NK-92 (cell line): ENCODE results near the gene LIAS.
A peak's percentile ranks its signal among the peaks of the same experiment; 100 is the strongest.
"Not testable (repeated sequence)": the region's sequence is repeated elsewhere in the genome, so short reads cannot be mapped to it uniquely, and the experiment has no call there.

Source experiments
- DNase-seq: peaks from one replicate; lab custom pipeline; 2025; ENCODE audit not compliant: unreplicated experiment; lab: John Stamatoyannopoulos, UW

LIAS gene

DNA sequence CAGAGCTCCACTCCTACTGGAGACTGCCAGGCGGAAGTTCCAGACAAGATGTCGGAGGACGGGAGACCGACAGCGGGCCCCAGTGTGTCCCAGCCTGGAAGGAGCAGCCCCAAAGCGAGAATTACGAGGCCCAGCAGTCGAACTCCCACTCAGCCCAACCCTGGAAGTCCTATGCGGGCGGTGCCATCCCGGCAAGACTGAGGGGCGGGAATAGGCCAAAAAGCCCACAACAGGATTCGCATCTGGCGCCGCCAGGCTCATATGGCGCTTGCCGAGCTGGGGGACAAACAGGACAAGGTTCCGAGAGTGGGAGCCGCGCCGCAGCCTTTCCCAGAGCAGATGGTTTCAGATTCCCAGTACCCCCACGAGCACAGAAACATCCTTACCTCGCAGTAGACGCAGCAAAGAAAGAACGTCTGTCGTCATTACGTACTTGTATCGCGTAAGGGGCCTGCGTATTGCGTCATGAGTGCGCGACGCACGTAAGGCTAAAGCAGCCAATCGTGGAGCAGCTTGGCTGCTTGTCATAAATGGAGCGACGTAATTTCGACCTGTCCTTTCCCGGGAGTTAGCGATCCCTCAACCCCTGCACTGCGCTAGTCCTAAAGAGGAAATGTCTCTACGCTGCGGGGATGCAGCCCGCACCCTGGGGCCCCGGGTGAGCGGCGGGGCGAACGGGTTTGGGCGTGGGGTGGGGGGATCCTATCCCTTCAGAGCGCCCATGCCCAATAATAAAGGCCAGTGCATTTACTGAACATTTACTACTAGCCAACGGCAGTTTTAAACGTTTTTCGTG lies at the start of gene LIAS, which contains the start of gene RPL9:
Gene LIAS (plus strand): TSS at position 552 of the 796 bp plus-strand sequence. CDS start 62 bp downstream, at position 614.
Gene RPL9 (minus strand): TSS at position 418 of the 796 bp plus-strand sequence. CDS start 483 bp downstream, outside the sequence.
- peak; percentile 66 for DNase-seq

DNA sequence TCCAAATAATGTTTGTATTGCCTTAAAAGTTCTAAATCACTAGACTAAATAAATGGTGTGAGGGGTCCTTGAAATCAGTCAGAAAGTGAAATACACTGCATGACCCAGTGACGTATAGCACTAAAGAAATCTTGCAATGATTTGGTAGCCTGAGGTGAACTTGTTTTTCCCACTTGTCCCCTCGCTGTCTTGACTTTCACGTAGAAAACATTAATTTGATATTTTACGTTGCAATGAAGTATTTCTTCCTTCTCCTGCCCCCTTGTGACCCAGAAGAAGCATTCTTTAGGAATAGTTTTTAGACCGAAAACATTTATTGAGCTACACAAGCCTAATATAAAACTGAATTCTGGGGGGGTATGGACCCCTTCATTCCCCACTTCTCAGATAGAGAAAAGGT lies 48.4 kb upstream of the LIAS start:
- no peak for DNase-seq

DNA sequence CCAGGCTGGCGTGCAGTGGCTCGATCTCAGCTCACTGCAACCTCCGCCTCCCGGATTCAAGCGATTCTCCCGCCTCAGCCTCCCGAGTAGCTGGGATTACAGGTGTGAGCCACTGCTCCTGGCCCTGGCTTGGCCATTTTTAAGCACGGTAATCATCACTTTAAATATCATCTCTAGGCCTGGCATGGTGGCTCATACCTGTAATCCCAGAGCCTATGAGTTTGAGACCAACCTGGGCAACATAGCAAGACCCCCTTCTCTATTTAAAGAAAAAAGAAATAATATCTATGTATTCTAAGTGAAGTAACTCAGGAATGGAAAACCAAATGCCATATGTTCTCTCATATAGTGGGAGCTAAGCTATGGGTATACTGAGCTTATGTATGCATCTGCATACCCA lies 47.3 kb upstream of the LIAS start:
- not testable (repeated sequence) for DNase-seq

DNA sequence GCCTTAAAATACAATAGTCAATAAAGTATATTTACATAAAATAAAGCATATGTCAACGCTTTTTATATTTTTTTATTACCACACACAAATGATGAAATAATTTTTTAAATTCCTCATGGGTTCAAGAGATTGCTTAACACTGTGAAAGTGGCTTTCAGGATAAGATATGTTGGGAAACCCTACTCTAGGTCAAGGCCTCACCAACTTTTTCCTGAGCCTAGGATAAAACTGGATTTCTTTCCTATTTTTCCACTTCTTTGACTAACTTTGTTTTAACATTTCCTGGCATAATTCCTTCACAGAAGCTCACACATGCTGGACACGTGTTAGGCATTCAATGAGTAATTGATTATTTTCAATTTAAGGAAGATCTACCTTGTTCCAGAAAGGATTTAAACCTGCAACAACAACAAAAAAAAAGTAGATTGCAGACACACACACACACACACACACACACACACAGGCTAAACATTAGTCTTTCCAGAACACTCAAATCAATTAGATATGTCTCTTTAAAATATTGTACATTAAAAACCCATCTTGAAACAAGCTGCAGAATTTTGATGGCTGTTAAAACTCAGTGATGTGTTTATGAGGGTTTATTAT lies 43.1 kb upstream of the LIAS start:
- DNase-seq, result no peak

DNA sequence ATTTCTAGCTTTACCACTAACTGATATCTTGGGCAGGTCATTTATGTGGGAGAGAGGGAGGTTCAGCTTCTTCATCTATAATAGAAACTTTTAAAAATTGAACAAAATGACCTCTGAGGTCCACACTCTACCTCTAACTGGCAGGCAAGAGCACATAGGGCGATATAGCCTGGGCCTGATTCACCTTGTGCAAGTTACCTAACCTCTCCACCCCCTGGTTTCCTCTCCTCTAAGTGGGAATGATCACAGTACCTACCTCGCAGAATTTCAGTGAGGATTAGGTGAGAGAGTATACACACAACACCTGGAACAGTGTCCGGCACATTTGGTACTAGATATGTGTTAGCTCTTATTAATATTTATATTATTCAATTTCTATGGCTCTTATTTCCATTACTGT lies 36.6 kb upstream of the LIAS start:
- DNase-seq, result no peak

DNA sequence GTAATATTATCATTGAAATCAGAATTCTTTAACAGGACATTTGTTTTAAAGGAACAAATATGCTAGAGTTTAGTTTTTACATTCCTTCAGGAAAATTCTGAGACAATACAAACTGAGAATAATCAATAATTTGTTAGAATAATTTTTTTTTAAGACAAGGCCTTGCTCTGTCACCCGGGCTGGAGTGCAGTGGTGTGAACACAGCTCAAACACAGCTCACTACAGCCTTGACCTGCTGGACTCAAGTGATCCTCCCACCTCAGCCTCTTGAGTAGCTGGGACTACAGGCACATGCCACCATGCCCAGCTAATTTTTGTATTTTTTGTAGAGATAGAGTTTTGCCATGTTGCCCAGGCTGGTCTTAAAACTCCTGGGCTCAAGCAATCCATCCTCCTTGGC lies 33.6 kb upstream of the LIAS start:
- not testable (repeated sequence) for DNase-seq

DNA sequence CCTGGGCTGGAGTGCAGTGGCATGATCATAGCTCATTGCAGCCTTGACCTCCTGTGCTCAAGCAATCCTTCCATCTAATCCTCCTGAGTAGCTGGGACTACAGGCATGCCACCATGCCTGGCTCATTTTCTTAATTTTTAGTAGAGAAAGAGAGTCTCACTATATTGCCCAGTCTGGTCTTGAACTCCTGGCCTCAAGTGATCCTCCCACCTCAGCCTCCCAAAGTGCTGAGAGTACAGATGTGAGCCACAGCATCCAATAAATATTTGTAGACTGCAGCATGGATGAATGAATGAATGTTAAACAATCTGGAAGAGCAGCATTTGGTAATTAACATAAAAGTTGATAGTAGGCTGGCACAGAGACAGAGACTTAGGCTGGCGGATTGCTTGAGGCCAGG lies 32.1 kb upstream of the LIAS start:
- DNase-seq, result no peak

DNA sequence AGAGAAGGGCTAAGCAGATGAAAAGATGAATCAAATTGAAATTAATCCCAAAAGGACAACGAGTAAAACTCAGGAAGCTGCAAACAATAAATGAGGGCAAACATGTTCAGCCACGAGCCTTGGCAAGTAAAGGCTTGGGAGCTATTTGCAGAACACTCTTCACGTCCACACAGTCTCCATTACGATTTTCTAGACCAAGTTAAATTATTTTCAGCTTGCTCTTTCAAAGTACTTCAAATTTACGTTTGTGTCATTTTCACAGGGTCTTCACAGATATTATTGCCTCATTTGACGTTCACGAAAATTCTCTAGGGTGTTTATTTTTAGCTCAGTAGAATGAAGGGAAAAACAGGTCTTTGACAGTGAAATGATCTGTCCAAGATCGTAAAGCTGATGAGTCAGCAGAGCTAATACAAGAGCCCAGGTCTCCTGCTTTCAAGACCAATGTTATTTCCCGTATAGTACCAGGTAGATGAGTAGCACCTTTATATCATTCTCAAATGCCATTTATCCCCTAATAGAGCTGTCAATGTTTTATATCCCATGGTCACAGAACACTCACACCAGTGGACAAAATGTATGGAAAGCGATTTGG lies 31.2 kb upstream of the LIAS start:
- no peak for DNase-seq

DNA sequence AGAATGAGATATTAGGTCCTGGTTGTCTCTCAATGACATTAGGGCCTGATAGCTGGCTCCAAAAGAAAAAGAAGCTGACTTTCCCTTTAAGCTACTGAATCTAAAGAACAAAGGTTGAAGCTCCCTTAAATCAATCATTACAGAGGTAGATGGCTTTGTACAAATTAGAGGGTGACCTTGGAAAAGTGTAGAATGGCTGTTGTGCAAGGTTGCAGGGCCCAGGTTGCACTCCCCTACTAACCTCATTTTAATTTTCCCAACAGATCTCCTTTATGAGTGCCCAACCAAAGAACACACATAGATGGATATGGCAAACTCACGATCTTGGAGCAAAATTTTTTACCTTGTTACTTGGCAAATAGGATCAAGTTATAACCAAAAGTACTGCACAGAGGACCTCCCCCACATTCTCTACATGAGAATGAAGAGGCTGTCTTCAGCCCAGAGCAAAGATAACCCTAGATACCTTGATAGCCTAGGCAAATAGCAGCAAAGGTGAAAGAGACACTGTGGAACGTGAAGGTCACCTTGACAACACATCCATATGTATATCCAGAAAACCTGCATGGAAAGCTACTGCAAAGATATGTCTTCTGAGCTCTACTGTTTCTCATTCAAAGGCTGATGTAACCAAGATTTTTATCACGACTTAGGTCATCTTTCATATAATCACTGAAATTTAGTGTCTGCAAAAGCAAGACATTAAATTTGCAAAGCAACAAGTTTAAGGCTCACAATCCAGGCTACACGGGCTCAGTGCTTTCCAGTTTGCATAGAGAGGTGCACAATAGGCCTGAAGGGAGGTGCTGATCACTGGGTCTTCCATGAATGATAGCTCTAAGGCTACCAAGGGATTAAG lies 29.2 kb upstream of the LIAS start:
- no peak for DNase-seq

DNA sequence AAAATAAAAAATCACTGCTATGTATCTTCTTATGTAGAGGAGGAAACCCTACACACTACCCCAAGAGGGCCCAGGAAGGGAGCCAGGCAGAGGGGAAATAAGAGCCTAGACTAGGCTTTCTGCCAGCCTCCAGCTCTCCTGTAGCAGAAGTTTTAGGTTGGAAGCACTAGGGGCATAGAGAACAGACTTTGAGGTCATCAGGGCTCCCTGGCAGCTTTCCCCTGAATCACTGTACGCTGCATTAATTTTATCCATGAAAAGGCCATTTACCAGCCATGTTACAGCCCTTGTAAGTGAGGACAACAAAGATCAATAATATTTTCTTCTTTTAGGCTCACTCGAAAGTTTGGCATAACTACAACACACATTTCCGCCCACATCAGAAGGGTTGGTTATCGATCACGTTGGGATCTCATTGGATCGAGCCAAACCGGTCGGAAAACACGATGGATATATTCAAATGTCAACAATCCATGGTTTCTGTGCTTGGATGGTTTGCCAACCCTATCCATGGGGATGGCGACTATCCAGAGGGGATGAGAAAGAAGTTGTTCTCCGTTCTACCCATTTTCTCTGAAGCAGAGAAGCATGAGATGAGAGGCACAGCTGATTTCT lies 24.9 kb upstream of the LIAS start:
- DNase-seq, result no peak

DNA sequence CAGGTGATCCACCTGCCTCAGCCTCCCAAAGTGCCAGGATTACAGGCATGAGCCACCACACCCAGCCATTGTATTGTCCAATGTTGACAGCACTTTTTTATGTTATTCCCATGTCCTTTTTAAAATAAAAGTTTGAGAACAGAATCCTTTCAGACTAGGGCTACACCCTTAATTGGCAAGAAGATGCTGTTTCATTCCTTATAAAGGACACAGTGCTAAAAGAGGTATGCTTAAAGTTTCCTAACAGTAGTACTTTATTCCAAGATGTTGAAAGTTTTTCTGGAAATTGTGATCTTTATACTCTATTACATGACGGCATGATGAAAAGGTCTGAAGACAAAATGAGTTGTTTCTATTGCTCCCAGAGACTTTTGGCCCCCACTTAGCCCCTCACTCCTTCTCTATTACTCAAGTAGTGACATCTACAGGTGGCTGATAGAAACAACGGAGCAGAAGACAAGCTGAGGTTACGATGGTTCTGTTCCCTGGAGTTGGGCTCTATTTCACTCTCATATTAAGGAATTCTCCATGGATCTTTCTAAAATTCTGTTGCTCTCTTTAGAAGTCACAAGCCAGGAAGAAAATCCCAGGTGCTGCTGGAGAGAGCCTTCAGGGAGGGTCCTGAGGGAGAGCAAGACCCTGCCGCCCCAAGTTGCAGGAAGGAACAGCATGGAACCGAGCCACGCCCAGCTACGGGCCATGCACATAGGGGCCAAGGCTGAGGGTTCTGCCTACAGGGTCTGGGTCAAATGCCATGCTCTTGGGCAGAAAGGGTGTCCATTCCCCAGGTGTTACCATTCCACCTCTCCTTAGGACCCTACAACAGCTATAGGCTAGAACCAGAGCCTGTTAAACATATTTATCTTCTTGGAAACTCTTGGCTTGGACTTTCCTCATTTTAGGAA lies 22.9 kb upstream of the LIAS start:
- no peak for DNase-seq

DNA sequence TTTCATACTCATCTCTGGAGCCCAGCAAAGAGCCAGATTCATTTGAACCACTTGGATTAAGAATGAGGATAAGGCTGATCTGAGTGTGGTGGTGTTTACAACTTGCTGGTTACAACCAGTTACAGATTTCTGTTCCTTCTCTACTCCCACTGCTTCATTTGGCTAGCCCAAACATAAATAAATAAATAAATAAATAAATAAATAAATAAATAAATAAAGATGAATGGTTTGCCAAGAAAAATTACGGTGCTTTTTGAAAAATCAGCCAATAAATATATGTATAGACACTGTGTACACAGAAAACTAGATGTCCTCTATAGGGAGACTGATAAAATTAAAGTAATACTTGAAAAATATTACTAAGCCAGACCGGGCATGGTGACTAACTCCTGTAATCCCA lies 17.3 kb upstream of the LIAS start:
- DNase-seq, result no peak

DNA sequence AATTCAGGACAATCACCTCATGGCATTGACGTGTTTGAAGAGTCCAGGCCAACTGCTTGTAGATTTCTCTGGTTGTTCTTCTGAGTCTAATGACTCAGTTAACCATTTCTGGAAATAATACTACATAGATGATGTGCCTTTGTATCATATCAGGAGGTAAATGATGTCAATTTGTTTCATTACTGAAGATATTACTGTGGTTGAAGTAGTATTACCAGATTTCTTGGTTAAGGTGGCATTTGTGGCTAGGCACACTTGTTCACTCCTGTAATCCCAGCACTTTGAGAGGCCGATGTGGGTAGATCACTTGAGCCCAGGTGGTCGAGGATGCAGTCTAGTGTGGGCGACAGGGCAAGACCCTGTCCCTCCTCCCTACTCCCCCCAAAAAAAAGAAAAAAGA lies 15.9 kb upstream of the LIAS start:
- DNase-seq, result no peak

DNA sequence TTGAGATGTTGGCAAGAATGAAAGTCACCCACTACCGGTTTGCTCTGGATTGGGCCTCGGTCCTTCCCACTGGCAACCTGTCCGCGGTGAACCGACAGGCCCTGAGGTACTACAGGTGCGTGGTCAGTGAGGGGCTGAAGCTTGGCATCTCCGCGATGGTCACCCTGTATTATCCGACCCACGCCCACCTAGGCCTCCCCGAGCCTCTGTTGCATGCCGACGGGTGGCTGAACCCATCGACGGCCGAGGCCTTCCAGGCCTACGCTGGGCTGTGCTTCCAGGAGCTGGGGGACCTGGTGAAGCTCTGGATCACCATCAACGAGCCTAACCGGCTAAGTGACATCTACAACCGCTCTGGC lies 12.4 kb upstream of the LIAS start:
- DNase-seq, result no peak

DNA sequence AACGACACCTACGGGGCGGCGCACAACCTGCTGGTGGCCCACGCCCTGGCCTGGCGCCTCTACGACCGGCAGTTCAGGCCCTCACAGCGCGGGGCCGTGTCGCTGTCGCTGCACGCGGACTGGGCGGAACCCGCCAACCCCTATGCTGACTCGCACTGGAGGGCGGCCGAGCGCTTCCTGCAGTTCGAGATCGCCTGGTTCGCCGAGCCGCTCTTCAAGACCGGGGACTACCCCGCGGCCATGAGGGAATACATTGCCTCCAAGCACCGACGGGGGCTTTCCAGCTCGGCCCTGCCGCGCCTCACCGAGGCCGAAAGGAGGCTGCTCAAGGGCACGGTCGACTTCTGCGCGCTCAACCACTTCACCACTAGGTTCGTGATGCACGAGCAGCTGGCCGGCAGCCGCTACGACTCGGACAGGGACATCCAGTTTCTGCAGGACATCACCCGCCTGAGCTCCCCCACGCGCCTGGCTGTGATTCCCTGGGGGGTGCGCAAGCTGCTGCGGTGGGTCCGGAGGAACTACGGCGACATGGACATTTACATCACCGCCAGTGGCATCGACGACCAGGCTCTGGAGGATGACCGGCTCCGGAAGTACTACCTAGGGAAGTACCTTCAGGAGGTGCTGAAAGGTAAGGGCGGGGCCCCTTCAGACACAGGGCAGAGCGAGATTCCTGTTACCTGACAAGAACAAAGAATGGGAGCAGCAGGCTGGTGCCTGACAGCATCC lies 11.8 kb upstream of the LIAS start:
- no peak for DNase-seq

DNA sequence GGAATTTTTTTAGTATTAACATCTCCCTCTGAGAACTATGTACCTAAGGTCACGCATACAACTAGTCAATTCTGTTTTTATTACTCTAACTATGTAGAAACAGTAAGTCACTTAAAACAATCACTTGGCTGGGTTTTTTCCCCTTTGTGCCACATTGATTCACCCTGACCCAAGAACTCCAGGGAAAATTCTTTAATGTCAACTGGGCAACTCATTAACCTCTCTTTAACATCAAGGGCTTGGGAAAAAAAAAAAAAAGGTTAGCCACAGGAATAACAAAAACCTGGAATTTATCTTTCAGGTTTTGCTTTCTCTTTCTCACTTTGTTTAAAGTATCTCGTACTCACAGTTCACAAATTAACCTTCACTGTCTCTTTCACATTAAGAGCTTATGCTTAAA lies 8.2 kb upstream of the LIAS start:
- no peak for DNase-seq

DNA sequence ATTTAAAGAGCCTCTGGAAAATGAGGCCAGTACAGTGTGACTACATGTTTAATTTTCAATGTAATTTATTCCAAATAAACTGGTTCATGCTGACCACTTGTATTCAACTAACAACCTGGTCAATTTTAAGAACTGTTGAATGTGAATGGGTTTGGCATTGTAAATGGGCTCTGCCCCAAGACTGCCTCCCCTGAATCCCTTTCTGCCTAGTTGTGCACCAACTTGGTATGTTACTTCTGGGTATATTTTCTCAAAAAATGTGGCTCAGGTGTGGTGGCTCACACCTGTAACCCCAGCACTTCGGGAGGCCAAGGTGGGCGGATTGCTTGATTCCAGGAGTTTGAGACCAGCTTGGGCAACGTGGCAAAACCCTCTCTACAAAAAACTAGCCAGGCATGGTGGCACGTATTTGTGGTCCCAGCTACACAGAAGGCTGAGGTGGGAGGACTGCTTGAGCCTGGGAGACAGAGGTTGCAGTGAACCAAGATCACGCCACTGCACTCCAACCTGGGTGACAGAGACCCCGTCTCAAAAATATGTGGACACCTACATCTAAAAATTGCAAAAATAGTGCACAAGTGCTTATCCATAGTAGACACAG lies 7.3 kb upstream of the LIAS start:
- DNase-seq, result no peak

DNA sequence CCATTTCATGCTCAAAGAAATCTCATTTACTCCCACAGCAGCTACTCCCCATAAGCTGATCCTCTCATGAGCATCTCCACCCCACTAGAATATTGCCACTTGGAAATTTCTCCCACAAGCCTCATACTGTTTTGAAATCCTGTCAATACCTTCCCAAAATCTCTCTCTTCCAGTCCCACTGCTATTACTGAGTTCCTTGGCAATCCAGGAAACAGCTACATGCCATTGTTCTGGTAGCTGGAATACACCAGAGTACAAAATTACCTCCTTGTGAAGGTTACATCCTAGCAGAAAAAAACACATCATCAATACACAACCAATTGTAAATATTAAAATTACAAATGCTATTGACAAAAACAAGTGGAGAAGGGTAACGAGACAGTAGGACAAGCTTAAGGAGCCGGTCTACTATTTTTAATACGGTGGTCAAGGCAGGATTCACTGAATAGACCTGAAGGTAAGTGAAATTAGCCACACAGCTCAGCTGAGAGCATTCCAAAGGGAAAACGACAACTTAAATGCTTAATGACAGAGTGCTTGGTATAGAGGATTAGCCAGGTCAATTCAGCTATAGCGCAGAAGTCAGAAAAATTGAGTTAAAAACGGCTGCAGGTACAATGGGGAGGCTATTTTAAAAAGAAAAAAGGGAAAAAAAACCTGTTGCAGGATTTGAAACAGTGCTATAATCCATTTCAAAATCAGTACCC lies 6.5 kb upstream of the LIAS start:
- DNase-seq, result no peak
